ENCODE data around the gene FOXB1. TPM values are rescaled to one million over a fixed set of nuclear protein-coding genes. Genes with fewer than 3 reads are reported as not detected.

Gene FOXB1
- not detected for total RNA-seq (2013)
- polyA plus RNA-seq (not detected), polyA minus RNA-seq (not detected in 2 replicates), total RNA-seq (0 to 0.58 (median 0) reads per million in 11 experiments)

- no peak for TF ChIP-seq CTCF (IDR thresholded peaks at IDR 0.05)
- peaks cover 92 to 98% of the 10 kb centered on the region in 2 donors for H3K27me3 ChIP-seq (ENCODE audit: control insufficient read depth in 2 of 2, insufficient read depth in 2 of 2, low read length in 2 of 2)
- DNase-seq: no peak
- Mint-ChIP-seq H3K4me1 (peaks cover 36% of the 10 kb centered on the region), H3K9me3 (peaks cover 0 to 40% (median 17%) of the 10 kb centered on the region in 7 donors), H3K27ac (no peak within 1 kb of the TSS), H3K36me3 (peaks cover 2 to 14% of the 10 kb centered on the region in 2 donors), H3K27me3 (ENCODE audit: low read depth in 3 of 3) (peaks cover 95 to 99% (median 95%) of the 10 kb centered on the region in 3 donors), H3K4me3 (peak within 1 kb of the TSS; percentile 62 to 95)
- no peak within 1 kb of the TSS for H3K27ac ChIP-seq (ENCODE audit: low read depth in 1 of 2, low read length in 2 of 2)
- no peaks in the 10 kb centered on the region for H3K79me2 ChIP-seq (ENCODE audit: insufficient read depth, low read length)
- peaks cover 14 to 32% of the 10 kb centered on the region in 2 donors for H3K4me1 ChIP-seq (ENCODE audit: control insufficient read depth in 1 of 2, insufficient read depth in 2 of 2, low read length in 2 of 2)
- H3K9ac ChIP-seq (ENCODE audit: insufficient read depth, low read length, poor library complexity, severe bottlenecking): no peak within 1 kb of the TSS
- no peaks in the 10 kb centered on the region for H4K20me1 ChIP-seq (ENCODE audit: insufficient read depth, low read length)
- H3K4me2 ChIP-seq (replicated peaks; ENCODE audit: extremely low read depth, low read length, poor library complexity, severe bottlenecking): peak within 1 kb of the TSS; percentile 77
- H3K9me3 ChIP-seq (replicated peaks in 1 of 2; ENCODE audit: control insufficient read depth in 1 of 2, insufficient read depth in 1 of 2, low read length in 2 of 2): peaks cover 0 to 51% of the 10 kb centered on the region in 2 donors
- H2AFZ ChIP-seq (ENCODE audit: insufficient read depth, low read depth, low read length, poor library complexity, severe bottlenecking): peak within 1 kb of the TSS; percentile 25
- intact Hi-C loops (cut with micrococcal nuclease): no loop called here
- no peaks in the 10 kb centered on the region for H3K36me3 ChIP-seq (replicated peaks in 1 of 2; ENCODE audit: control insufficient read depth in 1 of 2, insufficient read depth in 2 of 2, low read length in 2 of 2)
- H3K4me3 ChIP-seq (replicated peaks in 1 of 3; ENCODE audit: low read depth in 2 of 3, low read length in 3 of 3): peak within 1 kb of the TSS in 1 of 3 experiments; percentile 38
- WGBS (ENCODE audit: insufficient coverage): under 1% methylated on average over 72 of the region's 84 CpGs
These were observed at the start of gene FOXB1 for GRCh38 chr15:60004009-60004845. Gene FOXB1 (plus strand): TSS chr15:60004311. CDS start chr15:60004964, 653 bp downstream.

- Mint-ChIP-seq H3K27me3 (ENCODE audit: low read depth in 3 of 3) (no peaks in the 10 kb centered on the region), H3K4me1 (no peaks in the 10 kb centered on the region), H3K36me3 (no peaks in the 10 kb centered on the region), H3K4me3 (no peak overlapping the region), H3K9me3 (peaks cover 12 to 28% (median 23%) of the 10 kb centered on the region in 7 donors), H3K27ac (no peak overlapping the region)
- Histone ChIP-seq H3K4me2 (replicated peaks; ENCODE audit: extremely low read depth, low read length, poor library complexity, severe bottlenecking) (no peak overlapping the region), H3K9me3 (replicated peaks in 1 of 2; ENCODE audit: control insufficient read depth in 1 of 2, insufficient read depth in 1 of 2, low read length in 2 of 2) (peaks cover 8 to 20% of the 10 kb centered on the region in 2 donors), H3K9ac (ENCODE audit: insufficient read depth, low read length, poor library complexity, severe bottlenecking) (no peak overlapping the region), H3K4me3 (replicated peaks in 1 of 3; ENCODE audit: low read depth in 2 of 3, low read length in 3 of 3) (no peak overlapping the region), H3K27ac (ENCODE audit: low read depth in 1 of 2, low read length in 2 of 2) (no peak overlapping the region), H3K4me1 (ENCODE audit: control insufficient read depth in 1 of 2, insufficient read depth in 2 of 2, low read length in 2 of 2) (no peaks in the 10 kb centered on the region), H3K36me3 (replicated peaks in 1 of 2; ENCODE audit: control insufficient read depth in 1 of 2, insufficient read depth in 2 of 2, low read length in 2 of 2) (no peaks in the 10 kb centered on the region), H4K20me1 (ENCODE audit: insufficient read depth, low read length) (no peaks in the 10 kb centered on the region), H3K79me2 (ENCODE audit: insufficient read depth, low read length) (no peaks in the 10 kb centered on the region), H3K27me3 (ENCODE audit: control insufficient read depth in 2 of 2, insufficient read depth in 2 of 2, low read length in 2 of 2) (no peaks in the 10 kb centered on the region), H2AFZ (ENCODE audit: insufficient read depth, low read depth, low read length, poor library complexity, severe bottlenecking) (no peak overlapping the region)
- DNase-seq: no peak
- no peak for TF ChIP-seq CTCF (IDR thresholded peaks at IDR 0.05)
- intact Hi-C loops (cut with micrococcal nuclease): no loop called here
These were observed 45.8 kb upstream of the FOXB1 start for GRCh38 chr15:59958288-59958687.

Measured in CD14-positive monocyte (primary cell).